Putamen (tissue), 1 donor: ENCODE results near the gene ZFYVE9.

Experiments
- DNase-seq: peaks from one replicate; pipeline ENCODE4 v3.0.0-alpha.2; 2016; ENCODE audit warnings: low spot score

Gene ZFYVE9

GRCh38 chr1:52249831-52250230 lies 107.9 kb downstream of the ZFYVE9 start:
- no peak for DNase-seq

GRCh38 chr1:52253421-52253820 lies 111.5 kb downstream of the ZFYVE9 start:
- no peak for DNase-seq

- no peak for DNase-seq
Measured at GRCh38 chr1:52259886-52260285, 118.0 kb downstream of the ZFYVE9 start.

- DNase-seq: no peak
Measured at GRCh38 chr1:52263153-52263910, 121.4 kb downstream of the ZFYVE9 start.

GRCh38 chr1:52264530-52265115 lies 122.7 kb downstream of the ZFYVE9 start:
- no peak for DNase-seq

- DNase-seq: peak; percentile 3
Measured at GRCh38 chr1:52266507-52266906, 124.6 kb downstream of the ZFYVE9 start.

GRCh38 chr1:52268372-52268771 lies 126.5 kb downstream of the ZFYVE9 start:
- DNase-seq: no peak

- no peak for DNase-seq
Measured at GRCh38 chr1:52281518-52281917, 139.6 kb downstream of the ZFYVE9 start.

- no peak for DNase-seq
Measured at GRCh38 chr1:52288286-52288685, 146.4 kb downstream of the ZFYVE9 start.

GRCh38 chr1:52294580-52294979 lies 152.7 kb downstream of the ZFYVE9 start:
- no peak for DNase-seq

GRCh38 chr1:52296345-52296744 lies 154.5 kb downstream of the ZFYVE9 start:
- peak; percentile 12 for DNase-seq

- no peak for DNase-seq
Measured at GRCh38 chr1:52305417-52306226, 163.7 kb downstream of the ZFYVE9 start.

GRCh38 chr1:52306227-52307006 lies 164.5 kb downstream of the ZFYVE9 start:
- DNase-seq: no peak

- DNase-seq: no peak
Measured at GRCh38 chr1:52321061-52321460, 179.2 kb downstream of the ZFYVE9 start.

- no peak for DNase-seq
Measured at GRCh38 chr1:52323731-52324130, 181.8 kb downstream of the ZFYVE9 start.

GRCh38 chr1:52325786-52326185 lies 183.9 kb downstream of the ZFYVE9 start:
- no peak for DNase-seq

- no peak for DNase-seq
Measured at GRCh38 chr1:52328615-52329014, 186.7 kb downstream of the ZFYVE9 start.

- DNase-seq: no peak
Measured at GRCh38 chr1:52332411-52332810, 190.5 kb downstream of the ZFYVE9 start.

GRCh38 chr1:52334906-52335528 lies 193.1 kb downstream of the ZFYVE9 start:
- no peak for DNase-seq

GRCh38 chr1:52337439-52337838 lies 195.6 kb downstream of the ZFYVE9 start:
- no peak for DNase-seq

GRCh38 chr1:52341655-52342260 lies 199.9 kb downstream of the ZFYVE9 start:
- no peak for DNase-seq
